GM18520 (cell line): ENCODE measurements around the gene MBD5.
A peak's percentile ranks its signal among the peaks of the same experiment; 100 is the strongest.
"Not testable (repeated sequence)": the region's sequence is repeated elsewhere in the genome, so short reads cannot be mapped to it uniquely, and the experiment has no call there.

Experiments
- ATAC-seq: cut with Tn5 transposase; IDR thresholded peaks from one replicate; pipeline ENCODE4 v1.9.1; 2021; ENCODE audit not compliant: unreplicated experiment

MBD5 gene

GRCh38 chr2:148021059-148021861 is at the start of gene MBD5:
TSS of gene MBD5 (plus strand) at chr2:148021091.
- ATAC-seq: peak; percentile 31

- ATAC-seq: no peak
These were observed 44.8 kb upstream of the MBD5 start for GRCh38 chr2:147976102-147976501.

GRCh38 chr2:147977679-147978078 is 43.2 kb upstream of the MBD5 start:
- ATAC-seq: no peak

- ATAC-seq: no peak
These were observed 39.9 kb upstream of the MBD5 start for GRCh38 chr2:147980940-147981528.

GRCh38 chr2:147989102-147989501 is 31.8 kb upstream of the MBD5 start:
- no peak for ATAC-seq

GRCh38 chr2:147989809-147990403 is 31.0 kb upstream of the MBD5 start:
- ATAC-seq: peak; percentile 81

GRCh38 chr2:147994965-147995364 is 25.9 kb upstream of the MBD5 start:
- not testable (repeated sequence) for ATAC-seq

GRCh38 chr2:147996828-147997227 is 24.1 kb upstream of the MBD5 start:
- no peak for ATAC-seq

- ATAC-seq: no peak
These were observed 22.7 kb upstream of the MBD5 start for GRCh38 chr2:147998203-147998602.

GRCh38 chr2:147999126-147999525 is 21.8 kb upstream of the MBD5 start:
- ATAC-seq: no peak

GRCh38 chr2:148000095-148000494 is 20.8 kb upstream of the MBD5 start:
- ATAC-seq: no peak

GRCh38 chr2:148002420-148002819 is 18.5 kb upstream of the MBD5 start:
- ATAC-seq: not testable (repeated sequence)

GRCh38 chr2:148006249-148007007 is 14.5 kb upstream of the MBD5 start:
- no peak for ATAC-seq

GRCh38 chr2:148007219-148007900 is 13.5 kb upstream of the MBD5 start:
- ATAC-seq: no peak

GRCh38 chr2:148008411-148008810 is 12.5 kb upstream of the MBD5 start:
- ATAC-seq: not testable (repeated sequence)

- no peak for ATAC-seq
These were observed 7.0 kb upstream of the MBD5 start for GRCh38 chr2:148013876-148014275.

GRCh38 chr2:148014616-148015015 is 6.3 kb upstream of the MBD5 start:
- ATAC-seq: no peak

- peak; percentile 57 for ATAC-seq
These were observed 506 bp upstream of the MBD5 start, which contains the start of gene ORC4 for GRCh38 chr2:148020111-148021058. TSS of gene ORC4 (minus strand) at chr2:148020737. CDS start at chr2:147975958, 44,779 bp downstream.

- ATAC-seq: no peak
These were observed 995 bp downstream of the MBD5 start for GRCh38 chr2:148021886-148022285.

GRCh38 chr2:148022351-148022750 is 1.5 kb downstream of the MBD5 start:
- no peak for ATAC-seq
